Endothelial cell of umbilical vein (primary cell): Measurements from ENCODE around the gene TBCE. TPM values are rescaled to one million over a fixed set of nuclear protein-coding genes. Genes with fewer than 3 reads are reported as not detected.
"Not testable (repeated sequence)": the region's sequence is repeated elsewhere in the genome, so short reads cannot be mapped to it uniquely, and the experiment has no call there.

Experiments
- BruUV-seq: library from RNA; stranded (reverse); fragments of 400-500 nt; replicated peaks from 2 replicates; lab custom pipeline; 2021; lab: Mats Ljungman, UMichigan
- CTCF ChIA-PET: fragments of 300-600, 350-600 bp; sonication (Branson Sonifier 250); formaldehyde crosslinking; loops from one replicate; lab custom pipeline; 2021; ENCODE audit warnings: antibody characterized with exemption, inconsistent platforms; lab: Charles Lee
- POLR2A ChIA-PET: fragments of 300-600, 350-600 bp; sonication (Branson Sonifier 250); formaldehyde crosslinking; loops from one replicate; lab custom pipeline; 2021; ENCODE audit warnings: antibody characterized with exemption, inconsistent platforms; lab: Charles Lee
- DNase-seq: peaks from one replicate; pipeline ENCODE4 v3.0.0-alpha.2; 2011; ENCODE audit warnings: low read depth, low spot score
- FAIRE-seq: peaks from 2 replicates; lab custom pipeline; 2011; peaks lifted over from hg19 to GRCh38; lab: Jason Lieb, UNC
- H2AFZ ChIP-seq: 2 replicates; pipeline ENCODE4 v1.6.0; 2012; ENCODE audit warnings: low read depth, low read length, control low read depth, inconsistent platforms
- H3K27ac ChIP-seq: 2 replicates; pipeline ENCODE4 v1.5.1; 2011; ENCODE audit warnings: low read depth, mild to moderate bottlenecking, control low read depth, low read length, moderate library complexity; ENCODE audit not compliant: insufficient read depth
- H3K27me3 ChIP-seq, 2 experiments: 2 replicates each; pipeline versions ENCODE4 v1.6.0 to v1.6.1; 2011; ENCODE audit warnings: low read length in 2 of 2, mixed read lengths in 1 of 2; ENCODE audit not compliant: control insufficient read depth in 2 of 2, insufficient read depth in 2 of 2
- H3K36me3 ChIP-seq, 2 experiments: 2 replicates in 1 of 2; 3 replicates in 1 of 2; pipeline ENCODE4 v1.5.1; 2011; ENCODE audit warnings: low read length in 2 of 2, mild to moderate bottlenecking in 1 of 2, moderate library complexity in 1 of 2; ENCODE audit not compliant: control insufficient read depth in 2 of 2, insufficient read depth in 2 of 2; ENCODE audit errors: extremely low read depth in 1 of 2
- H3K4me1 ChIP-seq: 3 replicates; pipeline ENCODE4 v1.5.1; 2011; ENCODE audit warnings: mild to moderate bottlenecking, low read length; ENCODE audit not compliant: control insufficient read depth, insufficient read depth; ENCODE audit errors: extremely low read depth
- H3K4me2 ChIP-seq: 2 replicates; pipeline ENCODE4 v1.6.1; 2011; ENCODE audit warnings: low read length, control low read depth, mixed read lengths; ENCODE audit not compliant: insufficient read depth
- H3K4me3 ChIP-seq, 3 experiments: fragments of 200-600 bp in 1 of 3; sonication (generic), shearing (Covaris generic) in 1 of 3; replicated peaks in 1 of 3; 2 replicates each; pipeline ENCODE4 v1.5.1; 2011 to 2016; ENCODE audit warnings: control low read depth in 3 of 3, low read length in 3 of 3, mild to moderate bottlenecking in 2 of 3, inconsistent platforms in 1 of 3, low read depth in 1 of 3, moderate library complexity in 1 of 3; ENCODE audit not compliant: insufficient read depth in 1 of 3
- H3K79me2 ChIP-seq: 2 replicates; pipeline ENCODE4 v1.6.0; 2012; ENCODE audit warnings: low read length, inconsistent platforms; ENCODE audit not compliant: control insufficient read depth, insufficient read depth
- H3K9ac ChIP-seq: replicated peaks from 2 replicates; pipeline ENCODE3; 2011; ENCODE audit warnings: low read length, control low read depth; ENCODE audit not compliant: insufficient read depth; ENCODE audit errors: extremely low read depth
- H3K9me1 ChIP-seq: replicated peaks from 3 replicates; pipeline ENCODE4 v1.6.0; 2011; ENCODE audit warnings: mild to moderate bottlenecking, low read length; ENCODE audit not compliant: control insufficient read depth, insufficient read depth; ENCODE audit errors: extremely low read depth
- H3K9me3 ChIP-seq: replicated peaks from 2 replicates; pipeline ENCODE4 v1.5.1; 2012; ENCODE audit warnings: low read length, inconsistent platforms; ENCODE audit not compliant: control insufficient read depth, insufficient read depth
- H4K20me1 ChIP-seq: replicated peaks from 2 replicates; pipeline ENCODE3; 2011; ENCODE audit warnings: mild to moderate bottlenecking, low read length; ENCODE audit not compliant: control insufficient read depth, insufficient read depth; ENCODE audit errors: extremely low read depth
- EZH2 ChIP-seq: IDR thresholded peaks from 2 replicates; pipeline ENCODE4 v1.6.1; 2012; ENCODE audit warnings: borderline replicate concordance, low read depth, mild to moderate bottlenecking, moderate library complexity, low read length, inconsistent platforms; ENCODE audit not compliant: severe bottlenecking
- FOS ChIP-seq: IDR thresholded peaks from 2 replicates; pipeline ENCODE4 v1.6.1; 2011; ENCODE audit warnings: mild to moderate bottlenecking, low read length, moderate library complexity, borderline replicate concordance; ENCODE audit not compliant: insufficient read depth
- GATA2 ChIP-seq: IDR thresholded peaks from 2 replicates; pipeline ENCODE4 v1.7.0; 2011; ENCODE audit warnings: low read depth, mild to moderate bottlenecking, moderate library complexity, mixed read lengths, low read length; ENCODE audit not compliant: insufficient read length, insufficient read depth
- JUN ChIP-seq: IDR thresholded peaks from 2 replicates; pipeline ENCODE4 v1.6.1; 2011; ENCODE audit warnings: borderline replicate concordance, low read depth; ENCODE audit not compliant: insufficient read length, insufficient read depth
- MYC ChIP-seq: IDR thresholded peaks from one replicate; pipeline ENCODE4 v1.6.1; 2011; ENCODE audit warnings: mild to moderate bottlenecking, low read depth, low read length
- POLR2A ChIP-seq: IDR thresholded peaks from 2 replicates; pipeline ENCODE4 v1.6.1; 2012; ENCODE audit warnings: low read depth, mild to moderate bottlenecking, control low read depth, low read length
- POLR2AphosphoS5 ChIP-seq: IDR thresholded peaks from 2 replicates; pipeline ENCODE4 v1.6.1; 2012; ENCODE audit warnings: low read depth, mild to moderate bottlenecking, control low read depth, low read length, moderate library complexity; ENCODE audit not compliant: insufficient read depth
- dilution Hi-C: fragments of 300-500 bp; cut with MboI; formaldehyde crosslinking; loops from one replicate; pipeline ENCODE4 v1.15.0; 2019; ENCODE audit warnings: low sequenced_read_pairs; ENCODE audit not compliant: extremely low pct_ligation_motif_present
- intact Hi-C: fragments of 100-400 bp; cut with micrococcal nuclease; formaldehyde crosslinking; loops from one replicate; pipeline ENCODE4 v1.10.0; 2022
- polyA plus RNA-seq, 4 experiments: library from polyadenylated mRNA; depleted of rRNA in 3 of 4; stranded (reverse) in 3 of 4; unstranded in 1 of 4; fragments of >200 nt; gene quantifications; 2 replicates each; pipeline versions ENCODE4 v1.2.1 to v1.2.3, GENCODE V29; 2011 to 2012; ENCODE audit warnings: missing spikeins in 1 of 4
- total RNA-seq: library from RNA; stranded (reverse); gene quantifications from 2 replicates; pipeline ENCODE4 v1.2.3, GENCODE V29; 2021
- TF ChIP-seq, protein P1 (sequence below), 2 donors: IDR thresholded peaks; 1 replicate in 1 of 2; 2 replicates in 1 of 2; pipeline ENCODE4 v1.5.1; 2011; ENCODE audit warnings: low read length in 2 of 2, mild to moderate bottlenecking in 2 of 2, moderate library complexity in 2 of 2, control low read depth in 1 of 2, inconsistent platforms in 1 of 2, low read depth in 1 of 2; ENCODE audit not compliant: insufficient read depth in 1 of 2; ENCODE audit errors: extremely low read depth in 1 of 2
- TF ChIP-seq, protein P2 (sequence below): IDR thresholded peaks from 2 replicates; pipeline ENCODE4 v1.6.1; 2011; ENCODE audit not compliant: insufficient read depth, insufficient read length

The TBCE gene
- total and polyA plus RNA-seq, 2 donors (not counting 3 experiments of a cell fraction or from before 2014, with no cell fraction given): 13.7 to 32.6 TPM

DNA sequence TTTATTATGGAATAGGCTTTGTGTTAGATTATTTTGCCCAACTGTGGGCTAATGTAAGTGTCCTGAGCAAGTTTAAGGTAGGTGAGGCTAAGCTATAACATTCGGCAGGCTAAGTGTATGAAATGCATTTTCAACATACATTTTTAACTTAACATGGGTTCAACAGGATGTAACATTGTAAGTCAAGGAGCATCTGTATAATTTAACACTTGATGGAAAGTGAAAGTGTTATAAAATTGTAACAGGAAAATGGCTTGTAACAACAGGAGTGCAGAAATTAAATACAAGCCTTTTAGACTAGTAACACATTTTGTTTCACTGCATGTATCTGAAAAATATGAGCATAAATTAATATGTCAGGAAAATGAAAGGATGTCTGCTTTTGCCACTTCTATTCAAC is 94.7 kb downstream of the TBCE start:
- FAIRE-seq (no peak), DNase-seq (no peak)
- H3K79me2 ChIP-seq: no peaks in the 10 kb centered on the region
- CTCF ChIA-PET: interaction anchor here (1.1 kb wide), 1 partner anchor 301 kb away, joined by 5 read pairs; no protein-coding TSS in a partner anchor
- no peaks in the 10 kb centered on the region for H3K9me1 ChIP-seq
- BruUV-seq: no TSS peak
- dilution Hi-C loops (no loop called here), intact Hi-C loops (no loop called here)
- H3K36me3 ChIP-seq: no peaks in the 10 kb centered on the region
- no peaks in the 10 kb centered on the region for H4K20me1 ChIP-seq
- H3K4me1 ChIP-seq: no peaks in the 10 kb centered on the region
- H2AFZ ChIP-seq: no peak overlapping the region
- no peak for TF ChIP-seq JUN
- TF ChIP-seq, protein P1, sequence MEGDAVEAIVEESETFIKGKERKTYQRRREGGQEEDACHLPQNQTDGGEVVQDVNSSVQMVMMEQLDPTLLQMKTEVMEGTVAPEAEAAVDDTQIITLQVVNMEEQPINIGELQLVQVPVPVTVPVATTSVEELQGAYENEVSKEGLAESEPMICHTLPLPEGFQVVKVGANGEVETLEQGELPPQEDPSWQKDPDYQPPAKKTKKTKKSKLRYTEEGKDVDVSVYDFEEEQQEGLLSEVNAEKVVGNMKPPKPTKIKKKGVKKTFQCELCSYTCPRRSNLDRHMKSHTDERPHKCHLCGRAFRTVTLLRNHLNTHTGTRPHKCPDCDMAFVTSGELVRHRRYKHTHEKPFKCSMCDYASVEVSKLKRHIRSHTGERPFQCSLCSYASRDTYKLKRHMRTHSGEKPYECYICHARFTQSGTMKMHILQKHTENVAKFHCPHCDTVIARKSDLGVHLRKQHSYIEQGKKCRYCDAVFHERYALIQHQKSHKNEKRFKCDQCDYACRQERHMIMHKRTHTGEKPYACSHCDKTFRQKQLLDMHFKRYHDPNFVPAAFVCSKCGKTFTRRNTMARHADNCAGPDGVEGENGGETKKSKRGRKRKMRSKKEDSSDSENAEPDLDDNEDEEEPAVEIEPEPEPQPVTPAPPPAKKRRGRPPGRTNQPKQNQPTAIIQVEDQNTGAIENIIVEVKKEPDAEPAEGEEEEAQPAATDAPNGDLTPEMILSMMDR (IDR thresholded peaks at IDR 0.05; ENCODE audit: extremely low read depth in 1 of 2, insufficient read depth in 1 of 2, low read depth in 1 of 2, low read length in 2 of 2): no peak
- TF ChIP-seq POLR2AphosphoS5: no peak
- TF ChIP-seq FOS: no peak
- TF ChIP-seq, protein P2, sequence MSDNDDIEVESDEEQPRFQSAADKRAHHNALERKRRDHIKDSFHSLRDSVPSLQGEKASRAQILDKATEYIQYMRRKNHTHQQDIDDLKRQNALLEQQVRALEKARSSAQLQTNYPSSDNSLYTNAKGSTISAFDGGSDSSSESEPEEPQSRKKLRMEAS: no peak
- TF ChIP-seq MYC: no peak
- no peak for TF ChIP-seq EZH2
- no peak for TF ChIP-seq GATA2
- no peak for TF ChIP-seq POLR2A
- POLR2A ChIA-PET: no interaction called here
- H3K4me3 ChIP-seq: no peak overlapping the region
- no peaks in the 10 kb centered on the region for H3K27me3 ChIP-seq
- no peak overlapping the region for H3K27ac ChIP-seq
- no peak overlapping the region for H3K9ac ChIP-seq
- no peaks in the 10 kb centered on the region for H3K9me3 ChIP-seq
- H3K4me2 ChIP-seq: no peak overlapping the region

DNA sequence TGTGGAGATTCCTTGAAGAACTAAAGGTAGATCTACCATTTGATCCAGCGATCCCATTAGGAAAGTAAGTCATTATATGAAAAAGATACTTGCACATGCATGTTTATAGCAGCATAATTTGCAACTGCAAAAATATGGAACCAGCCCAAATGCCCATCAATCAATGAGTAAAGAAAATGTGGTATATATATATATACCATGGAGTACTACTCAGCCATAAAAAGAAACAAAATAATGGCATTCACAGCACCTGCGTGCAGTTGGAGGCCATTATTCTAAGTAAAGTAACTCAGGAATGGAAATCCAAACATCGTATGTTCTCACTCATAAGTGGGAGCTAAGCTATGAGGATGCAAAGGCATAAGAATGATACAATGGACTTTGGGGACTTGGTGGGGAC is 95.6 kb downstream of the TBCE start:
- H3K4me1 ChIP-seq, H3K27ac ChIP-seq, H4K20me1 ChIP-seq, H3K27me3 ChIP-seq, H3K4me3 ChIP-seq, H3K79me2 ChIP-seq, H2AFZ ChIP-seq, POLR2A ChIA-PET, H3K9ac ChIP-seq, H3K9me3 ChIP-seq, H3K9me1 ChIP-seq, BruUV-seq, FAIRE-seq, DNase-seq, H3K4me2 ChIP-seq, intact Hi-C loops, H3K36me3 ChIP-seq, dilution Hi-C loops: not testable (repeated sequence)
- CTCF ChIA-PET: interaction anchor here (0.9 kb wide), 1 partner anchor 23 kb away, joined by 5 read pairs; no protein-coding TSS in a partner anchor
